Measurements from ENCODE around the gene BLM.

DNA sequence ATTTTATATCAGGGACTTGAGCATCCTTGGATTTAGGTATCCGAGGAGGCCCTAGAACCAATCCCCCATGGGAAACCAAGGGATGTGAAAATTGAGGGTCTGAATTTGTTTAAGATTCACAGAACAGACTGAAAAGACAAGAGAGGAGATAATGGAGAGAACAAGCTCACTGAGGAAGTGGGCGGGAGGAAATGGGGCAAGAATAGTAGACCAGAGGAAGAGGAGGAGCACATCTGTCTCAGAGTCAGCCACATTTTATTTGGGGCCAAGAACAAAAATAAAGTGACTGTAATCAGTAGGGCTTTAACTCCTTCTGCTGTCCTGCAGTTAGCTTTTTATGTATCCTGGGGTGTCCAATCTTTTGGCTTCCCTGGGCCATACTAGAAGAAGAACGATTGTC lies 63.8 kb downstream of the BLM start:
- TF ChIP-seq, protein P1, sequence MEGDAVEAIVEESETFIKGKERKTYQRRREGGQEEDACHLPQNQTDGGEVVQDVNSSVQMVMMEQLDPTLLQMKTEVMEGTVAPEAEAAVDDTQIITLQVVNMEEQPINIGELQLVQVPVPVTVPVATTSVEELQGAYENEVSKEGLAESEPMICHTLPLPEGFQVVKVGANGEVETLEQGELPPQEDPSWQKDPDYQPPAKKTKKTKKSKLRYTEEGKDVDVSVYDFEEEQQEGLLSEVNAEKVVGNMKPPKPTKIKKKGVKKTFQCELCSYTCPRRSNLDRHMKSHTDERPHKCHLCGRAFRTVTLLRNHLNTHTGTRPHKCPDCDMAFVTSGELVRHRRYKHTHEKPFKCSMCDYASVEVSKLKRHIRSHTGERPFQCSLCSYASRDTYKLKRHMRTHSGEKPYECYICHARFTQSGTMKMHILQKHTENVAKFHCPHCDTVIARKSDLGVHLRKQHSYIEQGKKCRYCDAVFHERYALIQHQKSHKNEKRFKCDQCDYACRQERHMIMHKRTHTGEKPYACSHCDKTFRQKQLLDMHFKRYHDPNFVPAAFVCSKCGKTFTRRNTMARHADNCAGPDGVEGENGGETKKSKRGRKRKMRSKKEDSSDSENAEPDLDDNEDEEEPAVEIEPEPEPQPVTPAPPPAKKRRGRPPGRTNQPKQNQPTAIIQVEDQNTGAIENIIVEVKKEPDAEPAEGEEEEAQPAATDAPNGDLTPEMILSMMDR (IDR thresholded peaks at IDR 0.05), result no peak
- TF ChIP-seq ZFX (IDR thresholded peaks at IDR 0.05; ENCODE audit: borderline replicate concordance), result no peak

Measured in 22Rv1 (cell line).